GM18508 (cell line): Measurements from ENCODE around the gene PPP1R37.
"Not testable (repeated sequence)": the region's sequence is repeated elsewhere in the genome, so short reads cannot be mapped to it uniquely, and the experiment has no call there.

Experiments
- ATAC-seq: cut with Tn5 transposase; IDR thresholded peaks from one replicate; pipeline ENCODE4 v1.9.1; 2021; ENCODE audit warnings: moderate number of reproducible peaks; ENCODE audit not compliant: insufficient read depth, unreplicated experiment

Gene PPP1R37

GRCh38 chr19:45112111-45112827, 19.3 kb downstream of the PPP1R37 start:
- no peak for ATAC-seq

GRCh38 chr19:45113628-45114027, 20.6 kb downstream of the PPP1R37 start:
- ATAC-seq = no peak

GRCh38 chr19:45114116-45114515, 21.1 kb downstream of the PPP1R37 start:
- no peak for ATAC-seq

GRCh38 chr19:45115809-45116615, 23.0 kb downstream of the PPP1R37 start:
- no peak for ATAC-seq

- ATAC-seq = no peak
Measured at GRCh38 chr19:45117167-45117594, 24.2 kb downstream of the PPP1R37 start.

GRCh38 chr19:45117671-45118070, 24.7 kb downstream of the PPP1R37 start:
- ATAC-seq = no peak

- ATAC-seq = no peak
Measured at GRCh38 chr19:45118106-45118505, 25.1 kb downstream of the PPP1R37 start.

- not testable (repeated sequence) for ATAC-seq
Measured at GRCh38 chr19:45118591-45119355, 25.8 kb downstream of the PPP1R37 start.

- no peak for ATAC-seq
Measured at GRCh38 chr19:45119582-45119981, 26.6 kb downstream of the PPP1R37 start.

GRCh38 chr19:45121827-45122345, 28.9 kb downstream of the PPP1R37 start:
- no peak for ATAC-seq

GRCh38 chr19:45122832-45123231, 29.9 kb downstream of the PPP1R37 start:
- no peak for ATAC-seq

GRCh38 chr19:45123440-45123850, 30.5 kb downstream of the PPP1R37 start:
- no peak for ATAC-seq

- ATAC-seq = no peak
Measured at GRCh38 chr19:45124021-45124420, 31.0 kb downstream of the PPP1R37 start.

GRCh38 chr19:45125360-45125759, 32.4 kb downstream of the PPP1R37 start:
- no peak for ATAC-seq

- ATAC-seq = no peak
Measured at GRCh38 chr19:45125975-45126493, 33.1 kb downstream of the PPP1R37 start.

GRCh38 chr19:45126654-45127053, 33.7 kb downstream of the PPP1R37 start:
- ATAC-seq = no peak

GRCh38 chr19:45128146-45128545, 35.2 kb downstream of the PPP1R37 start:
- ATAC-seq = no peak

- no peak for ATAC-seq
Measured at GRCh38 chr19:45128806-45129205, 35.8 kb downstream of the PPP1R37 start.

GRCh38 chr19:45130236-45130635, 37.3 kb downstream of the PPP1R37 start:
- ATAC-seq = no peak

- ATAC-seq = no peak
Measured at GRCh38 chr19:45130888-45131615, 38.1 kb downstream of the PPP1R37 start.
